ENCODE results near the gene RPL14.

Gene RPL14

GRCh38 chr3:40464339-40465110, 7.4 kb downstream of the RPL14 start:
- ATAC-seq, result no peak

GRCh38 chr3:40465111-40465407, 7.9 kb downstream of the RPL14 start:
- ATAC-seq, result no peak

- no peak for ATAC-seq
Measured at GRCh38 chr3:40465456-40465855, 8.3 kb downstream of the RPL14 start.

- no peak for ATAC-seq
Measured at GRCh38 chr3:40468018-40468417, 10.9 kb downstream of the RPL14 start.

- no peak for ATAC-seq
Measured at GRCh38 chr3:40470701-40471100, 13.6 kb downstream of the RPL14 start.

- ATAC-seq, result peak; percentile 88 to 90
Measured at GRCh38 chr3:40476478-40477470, 19.6 kb downstream of the RPL14 start, which contains the start of gene ZNF619. Gene ZNF619, plus strand, starts transcription at chr3:40477122. Its CDS starts 858 bp downstream, at chr3:40477980.

GRCh38 chr3:40477666-40478065, 20.5 kb downstream of the RPL14 start:
- ATAC-seq, result no peak

GRCh38 chr3:40487172-40487571, 30.0 kb downstream of the RPL14 start:
- ATAC-seq, result no peak

- ATAC-seq, result no peak
Measured at GRCh38 chr3:40490916-40491315, 33.8 kb downstream of the RPL14 start.

- ATAC-seq, result no peak
Measured at GRCh38 chr3:40494698-40495097, 37.6 kb downstream of the RPL14 start.

GRCh38 chr3:40497288-40497687, 40.1 kb downstream of the RPL14 start:
- ATAC-seq, result no peak

GRCh38 chr3:40499952-40500351, 42.8 kb downstream of the RPL14 start:
- ATAC-seq, result no peak

- ATAC-seq, result no peak
Measured at GRCh38 chr3:40502034-40502433, 44.9 kb downstream of the RPL14 start.

GRCh38 chr3:40504636-40505430, 47.7 kb downstream of the RPL14 start:
- ATAC-seq, result no peak

- ATAC-seq, result peak; percentile 71 to 72
Measured at GRCh38 chr3:40505599-40506462, 48.7 kb downstream of the RPL14 start, which contains the start of gene ZNF620. Gene ZNF620, plus strand, starts transcription at chr3:40506039. Its CDS starts 314 bp downstream, at chr3:40506353.

- ATAC-seq, result no peak
Measured at GRCh38 chr3:40511031-40511718, 54.0 kb downstream of the RPL14 start.

GRCh38 chr3:40516201-40516600, 59.1 kb downstream of the RPL14 start:
- ATAC-seq, result no peak

GRCh38 chr3:40518067-40518466, 60.9 kb downstream of the RPL14 start:
- no peak for ATAC-seq
